NCI-H345 treated with DMSO at 0.1 percent for 48 hours (cell line): ENCODE measurements around the gene KRTAP4-8.
"Not testable (repeated sequence)": the region's sequence is repeated elsewhere in the genome, so short reads cannot be mapped to it uniquely, and the experiment has no call there.

Experiments
- DNase-seq: peaks from one replicate; lab custom pipeline; 2025; ENCODE audit not compliant: unreplicated experiment; lab: John Stamatoyannopoulos, UW

Gene KRTAP4-8

DNA sequence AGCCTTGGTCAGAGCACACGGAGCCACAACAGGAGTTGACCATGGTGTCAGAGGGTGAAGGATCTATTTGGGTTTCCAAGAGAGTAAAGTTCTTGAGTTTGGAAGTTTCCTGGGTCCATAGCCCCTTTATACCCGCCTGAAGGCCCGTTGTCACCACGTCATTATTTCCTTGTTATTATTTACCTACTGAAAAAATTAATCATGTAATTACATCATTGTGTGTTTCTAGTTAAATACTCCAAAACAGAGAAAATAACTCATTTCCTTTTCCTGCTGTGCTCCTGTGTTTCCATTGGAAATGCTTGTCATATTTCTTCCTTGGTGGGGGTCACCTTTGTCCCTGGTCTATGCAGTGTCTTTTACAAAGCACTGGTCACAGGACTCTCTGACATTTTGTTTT lies at the start of gene KRTAP4-8:
KRTAP4-8 (minus strand) TSS at position 101 of the 400 bp plus-strand sequence; CDS start at position 43, 58 bp downstream.
- DNase-seq, result no peak

DNA sequence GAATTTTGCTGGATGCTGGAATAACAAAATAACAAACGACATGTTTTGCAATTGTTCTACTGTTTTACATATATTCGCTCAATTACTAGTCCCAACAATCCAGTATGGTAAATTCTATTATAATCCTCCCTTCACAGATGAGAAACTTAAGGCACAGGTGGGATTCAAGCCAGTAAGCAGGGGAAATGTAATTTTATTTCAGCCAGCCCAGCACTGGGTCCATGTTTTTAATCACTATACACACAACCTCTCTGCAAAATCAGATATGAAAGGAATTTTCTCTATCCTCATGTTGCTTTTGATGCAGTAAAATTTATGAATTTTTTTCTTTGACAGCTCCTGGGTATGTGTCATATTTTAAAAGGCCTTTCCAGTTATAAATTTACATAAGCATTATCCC lies 47.3 kb upstream of the KRTAP4-8 start:
- no peak for DNase-seq

DNA sequence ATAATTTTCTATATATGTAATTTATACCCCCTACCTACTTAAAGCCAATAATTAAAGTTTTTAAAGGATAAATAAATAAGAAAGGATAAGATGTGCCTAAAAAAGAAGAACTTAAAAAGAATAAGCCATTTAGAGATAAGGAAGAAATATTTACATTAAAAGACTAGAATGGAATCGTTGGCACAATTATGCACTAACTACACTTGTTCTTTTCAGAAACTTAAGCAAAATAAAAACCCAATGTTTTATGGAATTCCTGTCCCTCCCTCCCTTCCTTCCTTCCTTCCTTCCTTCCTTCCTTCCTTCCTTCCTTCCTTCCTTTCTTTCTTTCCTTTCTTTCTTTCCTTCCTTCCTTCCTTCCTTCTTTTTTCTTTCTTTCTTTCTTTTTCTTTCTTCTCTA lies 46.9 kb upstream of the KRTAP4-8 start:
- no peak for DNase-seq

DNA sequence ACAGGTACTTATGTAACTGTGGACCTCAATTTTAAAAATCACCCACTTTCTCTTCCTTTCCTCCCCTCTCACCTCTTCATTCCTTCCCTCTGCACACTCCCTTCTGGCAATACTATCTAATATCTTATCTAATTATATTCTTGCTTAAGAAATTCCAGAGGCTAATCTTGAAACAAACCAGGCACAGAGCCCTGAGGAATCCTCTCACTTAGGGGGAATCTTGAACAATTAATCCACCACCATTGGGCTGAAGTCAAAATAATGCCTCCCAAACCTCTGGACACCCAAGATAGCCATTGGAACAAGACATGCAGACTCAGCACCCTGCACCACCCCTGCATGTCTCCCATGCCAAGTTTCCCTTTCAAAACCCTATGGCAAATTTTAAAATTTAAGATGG lies 43.4 kb upstream of the KRTAP4-8 start:
- DNase-seq, result no peak

DNA sequence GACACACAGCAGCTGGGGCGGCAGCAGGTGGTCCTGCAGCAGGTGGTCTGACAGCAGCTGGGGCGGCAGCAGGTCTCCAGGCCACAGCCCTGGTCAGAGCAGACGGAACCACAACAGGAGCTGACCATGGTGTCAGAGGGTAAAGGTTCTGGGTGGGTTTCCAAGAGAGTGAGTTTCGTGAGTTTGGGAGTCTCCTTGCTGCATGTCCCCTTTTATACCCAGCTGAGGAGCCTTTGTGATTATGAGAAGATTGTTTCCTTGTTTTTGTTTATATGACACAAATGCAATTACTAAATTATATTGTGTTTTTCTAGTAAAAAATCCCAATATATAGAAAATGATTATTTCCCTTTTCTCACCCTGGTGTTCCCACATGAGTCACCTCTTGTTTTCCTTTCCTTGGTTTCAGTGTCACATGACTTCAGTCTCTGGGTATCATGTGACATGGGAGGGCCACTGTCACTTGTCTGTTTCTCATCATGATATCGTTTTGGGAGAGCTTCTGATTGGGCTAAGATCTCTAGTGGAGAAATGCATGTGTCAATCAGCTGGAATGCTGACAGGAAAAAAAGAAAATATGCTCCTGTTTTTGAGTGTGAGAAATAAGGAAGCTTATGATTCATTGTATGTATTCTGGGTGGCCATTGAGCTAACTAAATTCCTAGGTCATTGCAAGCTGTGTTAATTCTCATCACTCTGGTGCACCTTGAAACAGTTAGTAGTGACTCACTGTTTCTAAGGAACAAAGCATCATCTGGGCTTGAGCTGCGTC lies 42.6 kb upstream of the KRTAP4-8 start, which contains the start of gene KRTAP4-6:
KRTAP4-6 (minus strand) TSS at position 185 of the 772 bp plus-strand sequence; CDS start at position 128, 57 bp downstream.
- DNase-seq, result no peak

DNA sequence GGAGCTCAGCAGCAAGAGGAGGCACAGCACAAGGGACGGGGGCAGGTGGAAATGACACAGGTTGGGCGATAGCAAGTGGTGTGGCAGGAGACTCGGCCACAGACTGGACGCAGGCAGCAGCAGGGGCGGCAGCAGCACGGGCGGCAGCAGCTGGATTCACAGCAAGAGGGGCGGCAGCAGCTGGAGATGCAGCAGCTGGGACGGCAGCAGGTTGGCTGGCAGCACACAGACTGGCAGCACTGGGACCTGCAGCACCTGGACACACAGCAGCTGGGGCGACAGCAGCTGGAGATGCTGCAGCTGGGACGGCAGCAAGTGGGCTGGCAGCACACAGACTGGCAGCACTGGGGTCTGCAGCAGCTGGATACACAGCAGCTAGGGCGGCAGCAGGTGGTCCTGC lies 41.9 kb upstream of the KRTAP4-8 start:
- DNase-seq, result not testable (repeated sequence)

DNA sequence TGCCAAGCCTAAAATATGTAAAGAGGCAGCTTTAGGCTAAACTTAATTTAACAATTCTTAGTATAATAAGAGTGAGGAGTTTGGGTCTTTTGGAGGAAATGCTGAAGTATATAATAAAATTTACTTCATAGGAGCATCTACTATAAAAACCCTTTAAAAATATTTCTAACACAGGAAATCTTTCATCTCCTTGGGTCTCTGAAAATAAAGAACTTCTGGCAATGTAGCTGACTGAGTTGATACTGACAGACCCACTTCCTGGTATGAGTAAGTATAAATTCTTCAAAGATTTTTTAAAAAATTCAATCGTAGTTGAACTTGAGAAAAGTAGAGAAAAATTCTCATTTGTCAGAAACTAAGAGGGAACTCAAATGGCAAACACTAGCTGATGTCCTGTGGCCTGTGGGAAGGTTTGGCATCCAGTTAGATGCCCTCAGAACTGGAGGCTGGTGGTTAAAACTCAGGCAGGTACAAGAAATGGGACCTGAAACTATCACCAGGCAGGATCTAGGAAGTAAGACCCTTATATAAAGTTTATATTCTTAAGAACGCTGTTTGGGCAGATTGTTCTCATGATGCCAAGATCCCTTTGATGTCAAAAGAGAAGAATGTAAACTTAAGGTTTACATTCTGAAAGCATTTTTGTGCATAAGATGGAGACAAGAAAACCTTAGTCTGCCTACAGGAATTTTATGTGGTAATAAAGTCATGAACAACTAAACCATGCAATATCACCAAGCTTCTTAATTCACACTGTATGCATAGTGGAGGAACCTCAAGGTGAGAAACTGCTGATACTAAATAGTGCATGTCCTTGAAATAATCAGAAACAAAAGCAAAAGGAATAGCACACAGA lies 36.2 kb upstream of the KRTAP4-8 start:
- no peak for DNase-seq

DNA sequence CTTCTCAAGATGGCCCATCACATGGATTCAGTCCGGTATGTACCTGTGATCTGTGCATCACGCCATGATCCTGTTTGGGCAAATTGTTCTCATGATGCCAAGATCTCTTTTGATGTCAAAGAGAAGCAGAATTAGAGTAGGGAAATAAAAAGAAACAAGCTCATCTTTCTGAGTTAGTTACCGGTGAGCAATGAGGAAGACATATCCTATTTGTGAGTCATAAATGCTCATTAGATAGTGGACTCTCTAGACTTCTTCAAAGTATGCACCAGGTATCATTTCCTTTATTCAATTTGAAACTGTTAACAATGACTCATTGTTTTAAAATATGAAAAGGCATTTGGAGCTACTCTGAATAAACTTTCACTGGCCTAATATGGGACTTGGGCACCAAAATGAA lies 34.0 kb upstream of the KRTAP4-8 start:
- no peak for DNase-seq

DNA sequence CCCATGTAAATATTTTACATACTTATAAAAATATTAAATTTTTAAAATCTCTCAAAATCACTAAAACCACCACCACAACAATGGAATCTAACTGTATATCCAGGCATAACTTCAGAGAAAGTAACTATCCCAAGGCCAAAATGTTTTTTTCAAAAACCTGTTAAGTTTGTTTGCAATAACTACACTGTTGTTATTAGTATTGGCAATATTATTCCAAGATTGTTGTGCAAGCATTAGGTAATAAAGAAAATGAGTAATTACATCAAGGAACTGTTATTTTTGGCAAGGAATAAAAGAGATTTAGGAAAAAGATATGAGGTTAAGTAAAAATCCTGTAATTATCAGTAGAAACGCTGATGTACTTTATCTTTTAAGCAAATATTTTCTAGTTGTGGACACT lies 29.4 kb upstream of the KRTAP4-8 start:
- no peak for DNase-seq

DNA sequence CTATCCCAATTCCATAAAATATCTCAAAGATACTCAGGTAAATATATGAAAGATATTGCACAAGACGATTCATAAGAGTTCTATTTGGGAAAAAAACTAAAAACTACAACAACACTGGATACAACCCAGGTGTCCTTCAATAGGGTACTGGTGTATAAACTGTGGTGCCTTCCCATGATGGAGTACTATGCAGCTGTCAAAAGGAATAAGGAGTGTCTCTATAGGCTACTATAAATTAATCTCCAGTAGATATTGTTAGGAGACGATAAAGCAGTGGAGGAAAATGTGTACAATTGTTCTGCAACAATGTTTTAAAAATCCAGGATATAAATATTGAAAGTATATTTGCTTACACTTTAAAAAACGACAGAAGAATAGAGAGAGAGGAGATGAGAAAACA lies 28.5 kb upstream of the KRTAP4-8 start:
- no peak for DNase-seq

DNA sequence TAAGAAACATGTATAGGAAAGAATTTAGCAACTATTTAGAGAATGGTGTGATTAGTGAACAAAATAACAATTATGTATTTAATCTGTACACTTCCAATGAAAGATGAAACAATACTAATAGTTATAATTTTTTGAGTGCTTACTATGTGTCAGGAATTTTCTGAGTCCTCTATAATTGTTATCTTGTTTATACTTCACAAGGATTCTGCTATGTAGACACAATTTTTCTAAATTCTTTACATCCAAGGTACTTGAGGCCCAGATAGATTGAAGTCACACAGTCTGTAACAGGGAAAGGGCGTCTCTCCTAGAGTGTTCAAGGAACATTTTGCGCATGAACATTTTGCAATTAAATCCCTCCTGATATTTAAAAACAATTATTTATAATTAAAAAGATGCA lies 27.1 kb upstream of the KRTAP4-8 start:
- no peak for DNase-seq

DNA sequence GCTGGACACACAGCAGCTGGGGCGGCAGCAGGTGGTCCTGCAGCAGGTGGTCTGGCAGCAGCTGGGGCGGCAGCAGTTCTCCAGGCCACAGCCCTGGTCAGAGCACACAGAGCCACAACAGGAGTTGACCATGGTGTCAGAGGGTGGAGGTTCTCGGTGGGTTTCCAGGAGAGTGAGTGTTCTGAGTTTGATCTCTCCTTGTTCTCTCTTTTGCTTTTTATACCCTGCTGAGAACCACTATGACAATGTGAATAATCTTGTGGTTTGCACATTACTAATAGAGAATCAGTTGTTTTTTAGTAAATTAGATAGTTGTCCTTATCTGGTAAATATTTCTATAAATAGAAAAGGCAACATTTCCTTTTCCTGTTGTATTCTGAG lies 26.0 kb upstream of the KRTAP4-8 start, which contains the start of gene KRTAP4-12:
KRTAP4-12 (minus strand) TSS at position 192 of the 381 bp plus-strand sequence; CDS start at position 132, 60 bp downstream.
- not testable (repeated sequence) for DNase-seq

DNA sequence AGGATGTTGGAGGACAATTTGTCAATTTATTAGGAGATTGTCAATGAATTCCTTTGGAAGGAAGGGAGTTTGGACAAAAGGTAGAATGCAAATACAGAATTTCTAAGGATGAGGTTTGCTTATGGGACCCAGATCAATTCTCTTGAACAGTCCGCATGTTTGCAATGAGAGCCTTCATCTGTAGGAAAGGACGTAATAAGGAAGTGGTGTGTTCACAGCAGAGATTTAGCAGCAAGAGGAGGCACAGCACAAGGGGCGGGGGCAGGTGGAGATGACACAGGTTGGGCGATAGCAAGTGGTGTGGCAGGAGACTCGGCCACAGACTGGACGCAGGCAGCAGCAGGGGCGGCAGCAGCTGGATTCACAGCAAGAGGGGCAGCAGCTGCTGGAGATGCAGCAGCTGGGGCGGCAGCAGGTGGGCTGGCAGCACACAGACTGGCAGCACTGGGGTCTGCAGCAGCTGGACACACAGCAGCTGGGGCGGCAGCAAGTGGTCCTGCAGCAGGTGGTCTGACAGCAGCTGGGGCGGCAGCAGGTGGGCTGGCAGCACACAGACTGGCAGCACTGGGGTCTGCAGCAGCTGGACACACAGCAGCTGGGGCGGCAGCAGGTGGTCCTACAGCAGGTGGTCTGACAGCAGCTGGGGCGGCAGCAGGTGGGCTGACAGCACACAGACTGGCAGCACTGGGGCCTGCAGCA lies 25.5 kb upstream of the KRTAP4-8 start:
- not testable (repeated sequence) for DNase-seq

DNA sequence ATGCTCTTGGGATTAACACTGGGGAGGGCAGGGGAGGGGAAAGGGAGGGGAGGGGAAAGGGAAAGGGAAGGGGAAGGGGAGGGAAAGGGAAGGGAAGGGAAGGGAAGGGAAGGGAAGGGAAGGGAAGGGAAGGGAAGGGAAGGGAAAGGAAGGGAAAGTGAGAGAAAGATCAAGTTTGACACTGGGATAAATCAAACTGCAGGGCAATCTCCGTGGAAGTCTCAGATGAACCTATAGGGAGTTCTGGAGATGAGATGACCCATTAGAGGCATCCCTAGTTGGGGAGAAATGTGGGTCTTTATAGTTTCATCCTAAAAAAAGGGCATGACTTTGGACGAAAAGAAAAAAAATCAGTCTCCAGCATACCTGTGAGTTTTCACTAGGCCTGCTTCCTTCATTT lies 23.8 kb upstream of the KRTAP4-8 start:
- no peak for DNase-seq

DNA sequence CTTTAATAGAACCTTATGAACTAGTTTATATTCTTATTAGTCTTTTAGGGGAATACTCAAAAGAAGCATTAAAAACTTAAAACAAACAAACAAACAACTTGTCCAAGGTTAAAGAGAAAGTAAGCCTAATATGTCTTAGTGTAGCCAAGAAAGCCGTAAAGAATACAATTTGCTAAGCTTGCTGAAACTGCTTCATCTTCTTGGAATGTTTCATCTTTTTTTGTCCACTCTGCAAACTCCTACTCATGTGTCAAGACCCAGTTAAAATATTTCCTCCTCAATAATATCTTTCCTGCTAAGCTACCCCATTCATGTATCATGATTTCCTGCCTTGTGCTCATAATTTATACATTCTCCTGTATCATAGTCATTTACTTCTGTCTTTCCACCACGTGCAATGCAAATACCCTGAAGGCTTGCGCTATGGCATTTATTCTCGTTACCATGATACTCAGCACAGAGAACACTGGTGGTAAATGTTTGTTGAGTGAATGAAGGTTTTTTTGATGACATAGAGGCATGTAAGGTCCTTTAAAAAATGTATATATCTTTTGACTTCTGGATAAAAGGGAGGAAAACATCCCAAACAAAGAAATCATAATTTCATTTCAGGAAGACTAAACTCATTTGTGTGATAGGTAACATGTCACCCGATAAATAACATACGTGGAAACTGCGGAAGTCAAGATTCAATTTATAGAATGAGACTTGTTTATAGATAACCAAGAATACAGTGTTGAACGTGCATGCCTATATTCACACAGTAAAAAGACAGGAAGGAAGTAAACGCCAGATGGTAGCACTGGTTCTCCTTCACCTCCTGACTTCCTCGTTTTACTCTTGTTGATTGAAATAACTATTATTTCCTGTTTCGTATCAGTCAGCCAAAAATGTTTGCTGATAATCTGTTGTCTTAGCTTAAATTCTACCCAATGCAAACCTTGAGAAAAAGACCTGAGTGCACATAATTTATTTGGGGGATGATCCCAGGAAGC lies 22.1 kb upstream of the KRTAP4-8 start:
- not testable (repeated sequence) for DNase-seq

DNA sequence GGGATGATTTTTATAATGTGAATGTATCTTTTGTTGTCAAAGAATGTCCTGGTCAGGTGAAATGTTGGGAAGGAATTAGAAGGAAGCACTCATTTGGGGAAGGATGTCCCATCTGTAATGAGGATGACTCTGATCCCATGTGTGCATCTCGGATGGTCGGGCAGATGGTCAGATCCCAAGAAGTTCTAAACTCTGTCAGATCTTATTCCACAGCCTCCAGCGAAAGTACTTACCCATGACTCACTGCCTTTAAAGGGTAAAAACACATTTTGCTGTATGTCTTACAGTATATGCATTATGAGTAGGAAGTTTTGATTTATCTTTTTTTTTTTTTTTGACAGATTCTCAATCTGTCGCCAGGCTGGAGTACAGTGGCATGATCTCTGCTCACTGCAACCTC lies 20.8 kb upstream of the KRTAP4-8 start:
- DNase-seq, result no peak

DNA sequence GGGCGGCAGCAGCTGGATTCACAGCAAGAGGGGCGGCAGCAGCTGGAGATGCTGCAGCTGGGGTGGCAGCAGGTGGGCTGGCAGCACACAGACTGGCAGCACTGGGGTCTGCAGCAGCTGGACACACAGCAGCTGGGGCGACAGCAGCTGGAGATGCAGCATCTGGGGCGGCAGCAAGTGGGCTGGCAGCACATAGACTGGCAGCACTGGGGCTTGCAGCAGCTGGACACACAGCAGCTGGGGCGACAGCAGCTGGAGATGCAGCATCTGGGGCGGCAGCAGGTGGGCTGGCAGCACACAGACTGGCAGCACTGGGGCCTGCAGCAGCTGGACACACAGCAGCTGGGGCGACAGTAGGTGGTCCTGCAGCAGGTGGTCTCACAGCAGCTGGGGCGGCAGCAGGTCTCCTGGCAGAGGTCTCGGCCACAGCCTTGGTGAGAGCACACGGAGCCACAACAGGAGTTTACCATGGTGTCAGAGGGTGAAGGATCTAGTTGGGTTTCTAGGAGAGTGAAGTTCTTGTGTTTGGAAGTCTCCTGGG lies 20.0 kb upstream of the KRTAP4-8 start, which contains the start of gene KRTAP4-11:
KRTAP4-11 (minus strand) TSS at position 528 of the 541 bp plus-strand sequence; CDS start at position 470, 58 bp downstream.
- DNase-seq, result not testable (repeated sequence)

DNA sequence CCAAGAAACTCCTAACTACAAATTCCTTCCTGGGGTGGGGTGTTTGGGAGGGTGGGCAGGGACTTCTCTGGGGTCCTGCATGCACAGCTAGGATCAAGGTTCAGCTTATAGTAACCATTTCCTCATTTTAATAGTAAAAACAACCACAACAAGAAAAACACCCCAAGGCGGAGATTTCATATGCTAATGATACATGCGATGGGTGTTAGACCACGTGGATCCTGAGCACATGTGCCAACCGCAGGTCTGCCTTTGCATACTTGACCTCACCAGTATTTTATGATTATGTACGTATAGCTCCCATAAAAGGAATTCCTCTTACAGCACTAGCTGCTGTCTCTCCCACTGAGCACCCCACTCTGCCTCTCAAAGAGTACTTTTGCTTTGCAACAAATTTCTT lies 18.4 kb upstream of the KRTAP4-8 start:
- no peak for DNase-seq

DNA sequence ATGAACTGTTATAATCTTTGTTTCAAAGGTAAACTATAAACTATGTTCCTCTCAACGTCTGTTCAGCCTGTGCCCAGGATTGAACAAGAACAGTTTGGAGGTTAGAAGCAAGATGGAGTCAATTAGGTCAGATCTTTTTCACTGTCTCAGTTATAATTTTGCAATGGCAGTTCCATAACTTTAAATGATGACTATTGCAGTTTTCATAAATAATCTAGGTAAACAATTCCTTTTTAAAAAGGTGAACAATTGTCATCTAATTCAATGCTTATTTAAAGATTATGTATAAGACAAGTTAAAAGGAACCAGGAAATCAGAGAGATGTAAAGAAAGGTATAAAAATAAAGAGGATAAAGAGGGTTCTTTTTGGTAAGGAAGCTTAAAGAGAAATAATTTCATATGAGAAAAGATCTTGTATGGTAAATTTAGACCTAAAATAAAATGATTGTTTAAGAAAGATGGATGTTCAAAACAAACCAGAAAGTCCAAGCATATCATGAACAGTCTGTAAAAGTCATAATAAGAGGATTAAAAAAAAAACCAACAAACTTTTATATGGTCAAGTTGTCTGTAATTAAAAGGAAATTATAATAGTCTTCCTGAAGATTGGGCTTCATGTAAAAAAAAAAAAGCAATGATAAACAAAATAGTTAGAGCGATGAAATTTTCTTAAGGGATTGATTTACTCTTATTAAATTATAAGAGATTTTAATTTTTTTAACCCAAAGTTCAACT lies 13.4 kb upstream of the KRTAP4-8 start:
- DNase-seq, result no peak
